Astrocyte of the spinal cord (primary cell): ENCODE results near the gene GOLGA3.

ENCODE experiments used
- DNase-seq: peaks from one replicate; pipeline ENCODE4 v3.0.0; 2011; ENCODE audit warnings: low read depth, low spot score
- H3K4me3 ChIP-seq: 2 replicates; pipeline ENCODE4 v1.5.1; 2011; ENCODE audit warnings: low read depth, mild to moderate bottlenecking, low read length, moderate library complexity
- CTCF ChIP-seq: IDR thresholded peaks from 2 replicates; pipeline ENCODE4 v1.5.1; 2012; ENCODE audit warnings: low read depth, mild to moderate bottlenecking, low read length, inconsistent platforms
- in situ Hi-C: cut with HindIII; loops from 2 replicates; pipeline ENCODE4 v1.10.0; 2017; ENCODE audit warnings: low sequenced_read_pairs

GOLGA3 gene

GRCh38 chr12:132720606-132721345, 107.9 kb downstream of the GOLGA3 start:
- in situ Hi-C loops: no loop called here
- H3K4me3 ChIP-seq: no peak overlapping the region
- DNase-seq: no peak
- no peak for TF ChIP-seq CTCF

DNA sequence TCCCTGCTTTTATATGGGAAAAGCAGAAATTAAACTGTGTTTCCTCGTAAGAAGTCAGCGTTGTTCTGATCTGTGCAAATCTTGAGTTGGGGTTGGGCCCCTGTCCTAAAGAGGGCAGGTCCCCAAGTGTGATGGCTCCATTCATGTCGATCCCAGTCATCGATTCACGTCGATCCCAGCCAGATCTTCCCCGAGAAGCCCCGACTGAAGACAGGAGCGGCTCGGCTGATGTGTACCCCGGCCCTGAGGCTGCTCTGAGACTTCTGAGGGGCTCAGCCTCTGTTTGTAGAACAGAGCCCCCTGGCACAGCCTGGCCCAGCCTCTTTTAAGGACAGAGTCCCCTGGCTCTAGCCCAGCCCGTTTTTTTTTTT, 108.7 kb downstream of the GOLGA3 start:
- no peak overlapping the region for H3K4me3 ChIP-seq
- in situ Hi-C loops: no loop called here
- no peak for DNase-seq
- TF ChIP-seq CTCF: no peak

DNA sequence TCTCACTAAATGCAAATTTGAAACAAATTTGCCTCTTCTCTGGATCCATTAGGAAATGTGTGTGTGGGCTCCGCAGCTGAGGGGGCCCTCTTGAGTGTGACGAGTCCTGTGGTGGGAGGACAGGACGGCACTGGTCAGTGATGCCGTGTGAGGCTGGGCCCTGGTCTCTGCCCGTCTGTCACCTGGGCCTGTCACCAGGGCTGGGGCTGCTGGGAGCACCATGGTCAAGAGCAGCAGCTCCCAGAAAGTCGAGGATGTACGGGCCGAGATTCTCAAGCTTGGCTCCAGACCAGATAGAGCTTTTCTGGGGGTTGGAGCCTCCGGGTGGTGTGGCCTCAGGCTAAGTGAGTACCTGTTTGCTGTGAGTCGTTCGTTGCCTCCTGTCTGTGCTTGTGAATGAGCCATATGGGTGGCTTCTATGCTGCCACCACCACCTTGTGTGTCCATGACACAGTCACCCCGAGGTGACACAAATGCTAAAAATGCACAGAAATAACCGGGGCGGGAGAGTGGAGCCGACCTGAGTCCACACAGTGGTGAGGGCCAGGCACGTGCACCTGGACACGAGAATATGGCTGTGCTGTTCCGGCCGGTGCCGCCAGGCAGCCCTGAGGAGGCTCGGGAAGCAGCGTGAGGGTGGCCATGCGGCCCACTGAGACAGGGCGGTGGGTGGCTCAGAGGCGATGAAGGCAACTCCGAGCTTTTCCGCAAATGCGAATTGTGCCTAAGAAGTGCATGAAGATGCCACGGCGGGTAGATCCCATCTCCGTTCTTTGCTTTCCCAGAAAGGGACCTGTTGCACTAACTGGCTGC, 109.3 kb downstream of the GOLGA3 start:
- no peak overlapping the region for H3K4me3 ChIP-seq
- in situ Hi-C loops: no loop called here
- no peak for TF ChIP-seq CTCF
- DNase-seq: no peak
